ENCODE results near the gene SARDH.

GRCh38 chr9:133750982-133751649 is 13.0 kb upstream of the SARDH start:
- TF ChIP-seq CTCF (IDR thresholded peaks at IDR 0.05 in 4 of 5, conservative IDR thresholded peaks at IDR 0.05 in 1 of 5) = no peak
- TF ChIP-seq POLR2A (IDR thresholded peaks at IDR 0.05) = no peak
